ENCODE measurements around the gene PIGW. TPM values are rescaled to one million over a fixed set of nuclear protein-coding genes. Genes with fewer than 3 reads are reported as not detected.

The PIGW gene
- total RNA-seq, 1 experiment from 2014 or later: 6.3 TPM

Other genes starting within 250 kb of the PIGW start
- gene TBC1D3G, start 211.1 kb upstream of the PIGW start, total RNA-seq (2014; rRNA removed; shearing (Covaris generic); ENCODE audit: low replicate concordance): not detected in 2 replicates
- not detected in 2 replicates for gene TBC1D3H, start 146.6 kb upstream of the PIGW start, total RNA-seq (2014; rRNA removed; shearing (Covaris generic); ENCODE audit: low replicate concordance)
- 84.0 and 84.2 TPM in 2 replicates for gene ZNHIT3, start 48.3 kb upstream of the PIGW start, total RNA-seq (2014; rRNA removed; shearing (Covaris generic); ENCODE audit: low replicate concordance)
- gene MYO19, start 119 bp upstream of the PIGW start, total RNA-seq (2014; rRNA removed; shearing (Covaris generic); ENCODE audit: low replicate concordance): 47.5 and 98.5 TPM in 2 replicates
- gene GGNBP2, start 9.9 kb downstream of the PIGW start, total RNA-seq (2014; rRNA removed; shearing (Covaris generic); ENCODE audit: low replicate concordance): 30.0 and 40.0 TPM in 2 replicates
- gene DHRS11, start 56.9 kb downstream of the PIGW start, total RNA-seq (2014; rRNA removed; shearing (Covaris generic); ENCODE audit: low replicate concordance): 27.8 and 38.1 TPM in 2 replicates
- gene MRM1, start 66.6 kb downstream of the PIGW start, total RNA-seq (2014; rRNA removed; shearing (Covaris generic); ENCODE audit: low replicate concordance): 13.5 and 17.2 TPM in 2 replicates